ENCODE measurements around the gene TOX2.
A peak's percentile ranks its signal among the peaks of the same experiment; 100 is the strongest.

TOX2 gene

DNA sequence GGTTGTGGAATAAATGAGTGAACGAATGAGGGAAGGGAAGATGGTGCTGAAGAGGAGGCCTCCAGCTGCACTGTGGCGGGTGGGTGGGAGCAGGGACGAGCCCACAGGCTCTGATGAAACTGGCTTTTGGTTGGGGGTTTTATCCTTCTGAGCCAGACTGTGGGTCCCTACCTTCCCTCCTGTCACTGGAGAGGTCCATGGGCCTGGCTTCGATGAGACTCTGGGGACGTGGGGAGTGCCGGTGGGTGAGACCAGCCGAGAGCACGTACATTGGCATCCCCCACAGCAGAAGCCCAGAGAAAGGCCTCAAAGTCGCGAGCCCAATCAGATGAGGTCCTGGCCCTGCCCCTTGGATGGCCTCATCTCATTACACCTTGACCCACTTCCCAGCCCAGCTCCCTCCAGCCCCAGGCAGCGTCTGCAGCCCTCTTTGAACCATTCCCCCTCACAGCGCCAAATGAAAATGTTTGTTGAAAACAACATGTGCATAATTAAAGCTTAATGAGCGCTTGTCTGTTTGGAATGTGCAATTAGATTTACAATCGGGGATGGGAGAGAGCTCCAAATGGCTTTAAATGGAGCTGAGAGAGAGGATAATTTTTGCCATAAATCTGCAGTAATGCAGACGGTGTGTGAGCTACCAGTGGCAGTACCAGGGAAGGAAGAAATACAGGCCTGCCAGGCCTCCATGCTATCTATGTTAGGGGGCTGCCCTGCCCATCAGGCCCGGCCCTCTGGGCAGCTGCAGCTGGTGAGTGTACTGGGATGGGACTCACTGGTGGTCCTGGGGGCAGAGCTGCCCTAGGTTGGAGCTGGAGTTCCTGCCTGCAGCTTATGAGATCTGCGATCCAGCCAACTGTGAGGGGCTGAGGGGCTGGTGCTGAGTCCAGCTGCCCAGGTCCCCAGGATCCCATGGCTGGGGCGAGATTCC is 47.2 kb downstream of the TOX2 start:
- TF ChIP-seq, protein P1, sequence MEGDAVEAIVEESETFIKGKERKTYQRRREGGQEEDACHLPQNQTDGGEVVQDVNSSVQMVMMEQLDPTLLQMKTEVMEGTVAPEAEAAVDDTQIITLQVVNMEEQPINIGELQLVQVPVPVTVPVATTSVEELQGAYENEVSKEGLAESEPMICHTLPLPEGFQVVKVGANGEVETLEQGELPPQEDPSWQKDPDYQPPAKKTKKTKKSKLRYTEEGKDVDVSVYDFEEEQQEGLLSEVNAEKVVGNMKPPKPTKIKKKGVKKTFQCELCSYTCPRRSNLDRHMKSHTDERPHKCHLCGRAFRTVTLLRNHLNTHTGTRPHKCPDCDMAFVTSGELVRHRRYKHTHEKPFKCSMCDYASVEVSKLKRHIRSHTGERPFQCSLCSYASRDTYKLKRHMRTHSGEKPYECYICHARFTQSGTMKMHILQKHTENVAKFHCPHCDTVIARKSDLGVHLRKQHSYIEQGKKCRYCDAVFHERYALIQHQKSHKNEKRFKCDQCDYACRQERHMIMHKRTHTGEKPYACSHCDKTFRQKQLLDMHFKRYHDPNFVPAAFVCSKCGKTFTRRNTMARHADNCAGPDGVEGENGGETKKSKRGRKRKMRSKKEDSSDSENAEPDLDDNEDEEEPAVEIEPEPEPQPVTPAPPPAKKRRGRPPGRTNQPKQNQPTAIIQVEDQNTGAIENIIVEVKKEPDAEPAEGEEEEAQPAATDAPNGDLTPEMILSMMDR (conservative IDR thresholded peaks at IDR 0.05; ENCODE audit: low read length) = no peak
- H3K4me3 ChIP-seq (ENCODE audit: low read length) = no peak overlapping the region
- no peak for DNase-seq (ENCODE audit: low read depth)

DNA sequence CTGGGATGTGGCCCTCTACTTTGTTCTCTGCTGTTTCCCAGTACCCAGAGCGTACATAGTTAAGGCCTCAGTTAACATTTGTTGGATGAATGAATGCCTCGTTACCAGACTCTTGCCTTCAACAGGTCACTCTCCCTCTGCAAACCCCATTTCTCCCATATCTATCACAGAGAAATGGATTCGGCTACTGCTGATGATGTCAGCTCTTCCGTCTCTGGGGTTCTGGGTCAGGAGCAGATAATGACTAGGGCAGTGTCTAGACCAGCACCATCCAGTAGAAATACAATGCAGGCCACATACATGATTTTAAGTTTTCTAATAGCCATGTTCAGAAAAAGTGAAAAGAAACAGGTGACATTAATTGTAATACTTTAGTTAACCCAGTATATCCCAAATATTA is 47.9 kb downstream of the TOX2 start:
- H3K4me3 ChIP-seq (ENCODE audit: low read length) = no peak overlapping the region
- DNase-seq (ENCODE audit: low read depth) = no peak
- TF ChIP-seq, protein P1 (conservative IDR thresholded peaks at IDR 0.05; ENCODE audit: low read length) = no peak

DNA sequence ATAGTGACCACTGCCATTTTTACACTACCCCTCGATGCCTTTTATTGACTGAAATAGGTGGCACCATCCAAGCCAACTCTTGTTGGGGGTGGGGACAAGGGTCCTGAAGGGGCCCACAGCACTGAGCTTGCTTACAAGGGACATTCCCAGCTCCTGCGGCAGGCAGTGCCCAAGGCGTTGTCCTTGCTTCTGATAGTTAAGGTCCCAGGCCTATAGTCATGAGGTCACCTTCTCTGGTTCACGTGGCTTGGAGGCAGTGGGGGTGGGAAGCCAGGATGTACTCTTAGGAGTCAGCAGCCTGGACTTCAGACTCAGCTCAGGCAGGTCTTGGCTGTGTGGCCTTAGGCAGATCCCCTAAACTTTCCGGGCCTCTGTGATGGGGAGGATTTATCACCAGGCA is 48.6 kb downstream of the TOX2 start:
- no peak for DNase-seq (ENCODE audit: low read depth)
- TF ChIP-seq, protein P1 (conservative IDR thresholded peaks at IDR 0.05; ENCODE audit: low read length) = no peak
- H3K4me3 ChIP-seq (ENCODE audit: low read length) = no peak overlapping the region

DNA sequence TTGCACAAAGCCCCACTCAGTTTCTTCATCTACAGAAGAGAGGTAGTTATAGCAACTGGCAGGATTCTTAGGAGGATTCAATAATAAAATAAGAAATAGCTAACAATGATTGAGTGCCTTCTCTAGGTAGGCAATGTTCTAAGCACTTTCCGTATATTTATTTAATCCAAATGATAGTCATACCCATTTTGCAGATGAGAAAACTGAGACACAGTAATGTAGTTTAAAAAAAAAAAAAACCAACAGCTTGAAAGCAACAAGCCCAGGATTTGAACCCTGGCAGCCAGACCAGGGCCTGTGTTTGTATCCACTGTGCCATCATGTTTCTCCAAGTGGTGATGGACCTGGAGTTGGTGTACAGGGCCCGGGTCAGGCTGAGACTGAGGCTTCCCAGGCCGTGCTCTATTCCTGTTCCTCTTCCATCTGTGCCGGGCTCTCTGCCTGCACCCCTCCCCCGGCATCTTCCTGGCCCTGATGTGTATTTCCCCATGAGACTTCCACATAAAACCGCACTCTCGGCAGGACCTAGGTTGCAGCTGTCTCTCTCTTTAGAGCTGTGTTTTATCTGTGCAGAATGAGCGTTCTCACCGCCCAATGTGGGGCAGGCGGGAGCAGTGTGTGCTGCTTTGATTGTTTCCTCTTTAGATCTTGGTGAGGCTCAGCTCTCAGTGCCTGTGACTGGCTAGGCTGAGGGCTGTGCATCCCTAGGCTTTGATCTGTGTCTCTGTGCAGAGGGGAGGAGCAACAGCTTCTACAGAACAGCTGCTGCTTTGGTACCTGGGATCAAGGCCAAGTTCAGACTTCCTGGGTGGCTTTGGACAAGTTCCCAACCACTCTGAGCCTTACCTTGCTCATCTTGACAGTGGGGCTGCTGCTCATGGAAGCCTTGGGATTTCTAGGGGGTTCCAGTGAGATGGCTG is 49.5 kb downstream of the TOX2 start:
- DNase-seq (ENCODE audit: low read depth) = peak; percentile 83
- no peak overlapping the region for H3K4me3 ChIP-seq (ENCODE audit: low read length)

DNA sequence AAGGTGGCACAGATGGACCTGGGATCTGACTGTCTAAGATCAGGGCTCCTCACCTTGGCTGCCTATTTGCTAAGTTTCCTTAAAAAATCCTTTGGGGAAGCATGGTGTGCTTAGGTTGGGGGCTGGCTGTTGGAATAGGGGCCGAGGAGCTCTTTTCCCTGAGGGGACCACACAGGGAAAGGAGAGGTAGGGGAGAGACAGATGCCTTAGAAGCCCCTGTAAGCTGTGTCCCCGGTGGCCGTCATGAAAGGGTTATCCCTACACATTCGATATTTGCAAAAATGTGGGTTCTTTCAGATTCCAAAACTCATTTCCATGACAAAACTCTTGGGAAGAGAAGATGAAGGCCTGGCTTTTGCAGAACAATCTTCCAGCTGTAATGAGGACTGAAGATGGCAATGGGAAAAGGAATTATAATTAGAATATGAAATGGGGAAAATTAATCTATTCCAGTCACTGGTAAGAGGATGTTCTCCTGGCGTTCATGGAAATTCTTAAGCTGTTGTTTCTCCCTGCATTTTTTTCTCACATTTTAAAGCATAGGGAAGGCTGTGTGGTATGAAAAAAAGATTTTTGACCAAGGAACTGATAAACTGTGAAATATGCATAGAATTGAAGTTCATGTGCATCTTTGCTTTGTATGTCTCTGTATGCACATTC is 53.8 kb downstream of the TOX2 start:
- no peak overlapping the region for H3K4me3 ChIP-seq (ENCODE audit: low read length)
- TF ChIP-seq, protein P1 (conservative IDR thresholded peaks at IDR 0.05; ENCODE audit: low read length) = no peak
- DNase-seq (ENCODE audit: low read depth) = no peak

More for the DNA sequence above, 49.5 kb downstream of the TOX2 start:
- TF ChIP-seq, protein P1 (conservative IDR thresholded peaks at IDR 0.05; ENCODE audit: low read length) = no peak

DNA sequence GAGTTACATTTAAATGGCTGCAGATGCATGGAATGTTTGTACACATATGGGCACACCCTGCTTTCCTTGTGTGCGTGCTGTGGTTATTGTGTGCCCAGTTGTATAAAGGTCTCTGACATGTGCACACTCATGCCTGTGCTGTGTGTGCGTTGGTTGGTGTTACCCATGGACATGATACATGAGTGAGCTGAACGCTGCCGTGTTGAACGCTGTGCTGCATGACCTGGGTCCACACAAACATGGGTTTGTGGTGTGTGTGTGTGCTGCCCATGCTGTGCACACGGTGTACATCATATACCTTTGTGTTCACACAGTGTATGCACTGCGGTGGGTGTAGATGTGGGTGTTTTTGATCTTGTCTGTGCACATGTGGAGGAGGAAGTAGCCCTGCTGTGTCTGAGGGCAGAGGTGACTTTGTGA is 54.4 kb downstream of the TOX2 start:
- TF ChIP-seq, protein P1 (conservative IDR thresholded peaks at IDR 0.05; ENCODE audit: low read length) = no peak
- H3K4me3 ChIP-seq (ENCODE audit: low read length) = no peak overlapping the region
- peak; percentile 36 for DNase-seq (ENCODE audit: low read depth)

Data from AG10803 (cell line).